SK-N-SH (cell line): ENCODE measurements around the gene UTF1. TPM values are rescaled to one million over a fixed set of nuclear protein-coding genes. Genes with fewer than 3 reads are reported as not detected.

Experiments used
- CHD2 ChIP-seq: fragments of 150-350 bp; IDR thresholded peaks from 2 replicates; pipeline ENCODE4 v1.6.1; 2018; ENCODE audit warnings: low read length; ENCODE audit not compliant: partially characterized antibody
- EZH2phosphoT487 ChIP-seq: fragments of 200-600 bp; sonication (generic); IDR thresholded peaks from 2 replicates; pipeline ENCODE4 v1.6.1; 2017; ENCODE audit warnings: low read depth, mixed run types, mild to moderate bottlenecking, antibody characterized with exemption, moderate library complexity, borderline replicate concordance
- FOXM1 ChIP-seq: IDR thresholded peaks from 2 replicates; pipeline ENCODE4 v1.4.0; 2012; ENCODE audit warnings: low read depth, mild to moderate bottlenecking
- GABPA ChIP-seq: IDR thresholded peaks from 2 replicates; pipeline ENCODE4 v1.4.0; 2012; ENCODE audit warnings: low read depth, mild to moderate bottlenecking
- GATA2 ChIP-seq: sonication (generic); formaldehyde crosslinking; IDR thresholded peaks from 2 replicates; pipeline ENCODE4 v1.5.0; 2020; ENCODE audit warnings: mild to moderate bottlenecking, missing genetic modification reagents
- JUND ChIP-seq: IDR thresholded peaks from 2 replicates; pipeline ENCODE4 v1.4.0; 2012
- MXI1 ChIP-seq: IDR thresholded peaks from 2 replicates; pipeline ENCODE4 v1.6.1; 2012; ENCODE audit warnings: mild to moderate bottlenecking, low read depth, low read length, improper control_type of control experiment
- NFIC ChIP-seq: IDR thresholded peaks from 2 replicates; pipeline ENCODE4 v1.4.0; 2012; ENCODE audit warnings: borderline replicate concordance
- NRF1 ChIP-seq: IDR thresholded peaks from 2 replicates; pipeline ENCODE4 v1.6.1; 2012; ENCODE audit warnings: low read depth, mild to moderate bottlenecking, low read length
- RFX5 ChIP-seq: IDR thresholded peaks from 2 replicates; pipeline ENCODE4 v1.6.1; 2012; ENCODE audit warnings: mild to moderate bottlenecking, improper control_type of control experiment, low read length
- RXRA ChIP-seq: IDR thresholded peaks from 2 replicates; pipeline ENCODE4 v1.4.0; 2012; ENCODE audit warnings: low read depth, mild to moderate bottlenecking, borderline replicate concordance
- TAF1 ChIP-seq: IDR thresholded peaks from 2 replicates; pipeline ENCODE4 v1.6.1; 2012; ENCODE audit warnings: low read depth, mild to moderate bottlenecking, low read length, moderate library complexity, borderline replicate concordance
- YY1 ChIP-seq: IDR thresholded peaks from 2 replicates; pipeline ENCODE4 v1.4.0; 2012; ENCODE audit warnings: low read depth, mild to moderate bottlenecking
- ZBTB33 ChIP-seq: IDR thresholded peaks from 2 replicates; pipeline ENCODE4 v1.4.0; 2012; ENCODE audit warnings: low read depth, borderline replicate concordance
- polyA plus RNA-seq, 3 experiments: library from polyadenylated mRNA; depleted of rRNA; stranded (reverse); fragments of >200 nt; gene quantifications; 2 replicates each; pipeline ENCODE4 v1.2.3, GENCODE V29; 2012
- TF ChIP-seq, protein P1 (sequence below): IDR thresholded peaks from 2 replicates; pipeline ENCODE4 v1.6.1; 2012; ENCODE audit warnings: mild to moderate bottlenecking, low read depth, low read length, moderate library complexity
- TF ChIP-seq, protein P2 (sequence below): fragments of 200-600 bp; sonication (generic); IDR thresholded peaks from 2 replicates; pipeline ENCODE4 v1.6.1; 2017; ENCODE audit warnings: antibody characterized with exemption, mild to moderate bottlenecking, moderate library complexity
- TF ChIP-seq, protein P3 (sequence below): IDR thresholded peaks from 2 replicates; pipeline ENCODE4; 2012
- TF ChIP-seq, protein P4 (sequence below): IDR thresholded peaks from 2 replicates; pipeline ENCODE4 v1.4.0; 2012; ENCODE audit warnings: low read depth, borderline replicate concordance
- TF ChIP-seq, protein P5 (sequence below): fragments of 150-350 bp; IDR thresholded peaks from 2 replicates; pipeline ENCODE4 v1.6.1; 2017; ENCODE audit warnings: antibody characterized with exemption, low read length, low read depth, borderline replicate concordance

UTF1 gene
- polyA plus RNA-seq, 1 of the 3 experiments (the other 2 are of a cell fraction) = not detected

DNA sequence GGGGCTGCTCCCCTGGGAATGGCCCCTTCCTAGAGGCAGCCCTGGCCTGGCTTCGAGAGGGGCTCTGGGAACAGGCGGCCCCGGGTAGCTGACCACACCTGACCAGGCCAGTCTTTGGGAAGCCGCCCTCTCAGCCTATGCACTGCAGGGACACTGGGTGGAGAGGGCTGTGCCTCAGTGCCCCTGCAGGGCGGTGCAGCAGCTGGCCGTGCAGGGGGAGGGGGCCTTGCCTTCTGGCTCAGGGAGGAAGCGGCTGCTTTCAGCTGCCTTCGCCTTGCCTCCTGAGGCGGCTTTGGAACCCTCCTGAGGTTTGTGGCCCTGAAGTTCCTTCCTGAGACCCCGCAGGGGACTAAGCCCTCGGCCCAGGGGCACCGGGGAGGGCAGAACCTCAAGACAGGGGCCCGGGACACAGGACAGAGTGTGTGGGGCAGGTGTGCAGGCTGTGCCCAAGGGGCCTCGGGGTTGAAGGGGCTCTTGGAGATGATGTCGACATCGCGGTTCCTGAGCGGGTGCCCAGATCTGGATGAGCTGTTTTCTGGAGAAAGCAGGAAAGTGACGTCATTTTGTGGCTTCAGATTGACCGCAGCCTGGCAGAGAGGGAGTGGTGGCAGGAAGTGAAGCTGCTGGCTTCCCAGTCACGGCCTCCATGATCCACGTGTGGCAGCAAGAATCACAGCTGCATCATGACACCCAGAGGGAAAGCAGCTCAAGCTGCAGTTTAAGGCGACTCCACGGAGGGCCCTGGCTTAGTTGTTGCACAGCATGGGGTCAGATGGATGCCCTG is 29.0 kb downstream of the UTF1 start (continued):
- peak; percentile 46; the same call in 1 of the 2 replicates for TF ChIP-seq YY1
- TF ChIP-seq TAF1 = peak; percentile 23; the same call in 1 of the 2 replicates
- TF ChIP-seq NRF1 = no peak
- TF ChIP-seq RFX5 = no peak
- TF ChIP-seq EZH2phosphoT487 = no peak
- TF ChIP-seq FOXM1 = no peak
- TF ChIP-seq, protein P1, sequence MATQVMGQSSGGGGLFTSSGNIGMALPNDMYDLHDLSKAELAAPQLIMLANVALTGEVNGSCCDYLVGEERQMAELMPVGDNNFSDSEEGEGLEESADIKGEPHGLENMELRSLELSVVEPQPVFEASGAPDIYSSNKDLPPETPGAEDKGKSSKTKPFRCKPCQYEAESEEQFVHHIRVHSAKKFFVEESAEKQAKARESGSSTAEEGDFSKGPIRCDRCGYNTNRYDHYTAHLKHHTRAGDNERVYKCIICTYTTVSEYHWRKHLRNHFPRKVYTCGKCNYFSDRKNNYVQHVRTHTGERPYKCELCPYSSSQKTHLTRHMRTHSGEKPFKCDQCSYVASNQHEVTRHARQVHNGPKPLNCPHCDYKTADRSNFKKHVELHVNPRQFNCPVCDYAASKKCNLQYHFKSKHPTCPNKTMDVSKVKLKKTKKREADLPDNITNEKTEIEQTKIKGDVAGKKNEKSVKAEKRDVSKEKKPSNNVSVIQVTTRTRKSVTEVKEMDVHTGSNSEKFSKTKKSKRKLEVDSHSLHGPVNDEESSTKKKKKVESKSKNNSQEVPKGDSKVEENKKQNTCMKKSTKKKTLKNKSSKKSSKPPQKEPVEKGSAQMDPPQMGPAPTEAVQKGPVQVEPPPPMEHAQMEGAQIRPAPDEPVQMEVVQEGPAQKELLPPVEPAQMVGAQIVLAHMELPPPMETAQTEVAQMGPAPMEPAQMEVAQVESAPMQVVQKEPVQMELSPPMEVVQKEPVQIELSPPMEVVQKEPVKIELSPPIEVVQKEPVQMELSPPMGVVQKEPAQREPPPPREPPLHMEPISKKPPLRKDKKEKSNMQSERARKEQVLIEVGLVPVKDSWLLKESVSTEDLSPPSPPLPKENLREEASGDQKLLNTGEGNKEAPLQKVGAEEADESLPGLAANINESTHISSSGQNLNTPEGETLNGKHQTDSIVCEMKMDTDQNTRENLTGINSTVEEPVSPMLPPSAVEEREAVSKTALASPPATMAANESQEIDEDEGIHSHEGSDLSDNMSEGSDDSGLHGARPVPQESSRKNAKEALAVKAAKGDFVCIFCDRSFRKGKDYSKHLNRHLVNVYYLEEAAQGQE = 0 out of 2 replicates have a peak, but pooled peaks have one; percentile 34
- TF ChIP-seq, protein P2, sequence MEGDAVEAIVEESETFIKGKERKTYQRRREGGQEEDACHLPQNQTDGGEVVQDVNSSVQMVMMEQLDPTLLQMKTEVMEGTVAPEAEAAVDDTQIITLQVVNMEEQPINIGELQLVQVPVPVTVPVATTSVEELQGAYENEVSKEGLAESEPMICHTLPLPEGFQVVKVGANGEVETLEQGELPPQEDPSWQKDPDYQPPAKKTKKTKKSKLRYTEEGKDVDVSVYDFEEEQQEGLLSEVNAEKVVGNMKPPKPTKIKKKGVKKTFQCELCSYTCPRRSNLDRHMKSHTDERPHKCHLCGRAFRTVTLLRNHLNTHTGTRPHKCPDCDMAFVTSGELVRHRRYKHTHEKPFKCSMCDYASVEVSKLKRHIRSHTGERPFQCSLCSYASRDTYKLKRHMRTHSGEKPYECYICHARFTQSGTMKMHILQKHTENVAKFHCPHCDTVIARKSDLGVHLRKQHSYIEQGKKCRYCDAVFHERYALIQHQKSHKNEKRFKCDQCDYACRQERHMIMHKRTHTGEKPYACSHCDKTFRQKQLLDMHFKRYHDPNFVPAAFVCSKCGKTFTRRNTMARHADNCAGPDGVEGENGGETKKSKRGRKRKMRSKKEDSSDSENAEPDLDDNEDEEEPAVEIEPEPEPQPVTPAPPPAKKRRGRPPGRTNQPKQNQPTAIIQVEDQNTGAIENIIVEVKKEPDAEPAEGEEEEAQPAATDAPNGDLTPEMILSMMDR = no peak
- TF ChIP-seq ZBTB33 = no peak
- TF ChIP-seq, protein P3, sequence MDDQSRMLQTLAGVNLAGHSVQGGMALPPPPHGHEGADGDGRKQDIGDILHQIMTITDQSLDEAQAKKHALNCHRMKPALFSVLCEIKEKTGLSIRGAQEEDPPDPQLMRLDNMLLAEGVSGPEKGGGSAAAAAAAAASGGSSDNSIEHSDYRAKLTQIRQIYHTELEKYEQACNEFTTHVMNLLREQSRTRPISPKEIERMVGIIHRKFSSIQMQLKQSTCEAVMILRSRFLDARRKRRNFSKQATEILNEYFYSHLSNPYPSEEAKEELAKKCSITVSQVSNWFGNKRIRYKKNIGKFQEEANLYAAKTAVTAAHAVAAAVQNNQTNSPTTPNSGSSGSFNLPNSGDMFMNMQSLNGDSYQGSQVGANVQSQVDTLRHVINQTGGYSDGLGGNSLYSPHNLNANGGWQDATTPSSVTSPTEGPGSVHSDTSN = peak; percentile 78
- TF ChIP-seq JUND = peak; percentile 91
- no peak for TF ChIP-seq MXI1
- TF ChIP-seq GATA2 (CRISPR knock-in tag) = no peak
- TF ChIP-seq, protein P4, sequence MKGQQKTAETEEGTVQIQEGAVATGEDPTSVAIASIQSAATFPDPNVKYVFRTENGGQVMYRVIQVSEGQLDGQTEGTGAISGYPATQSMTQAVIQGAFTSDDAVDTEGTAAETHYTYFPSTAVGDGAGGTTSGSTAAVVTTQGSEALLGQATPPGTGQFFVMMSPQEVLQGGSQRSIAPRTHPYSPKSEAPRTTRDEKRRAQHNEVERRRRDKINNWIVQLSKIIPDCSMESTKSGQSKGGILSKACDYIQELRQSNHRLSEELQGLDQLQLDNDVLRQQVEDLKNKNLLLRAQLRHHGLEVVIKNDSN = peak; percentile 57; the same call in 1 of the 2 replicates
- no peak for TF ChIP-seq CHD2
- TF ChIP-seq RXRA = peak; percentile 75; the same call in 1 of the 2 replicates
- TF ChIP-seq GABPA = peak; percentile 67
- TF ChIP-seq NFIC = peak; percentile 92
- TF ChIP-seq, protein P5, sequence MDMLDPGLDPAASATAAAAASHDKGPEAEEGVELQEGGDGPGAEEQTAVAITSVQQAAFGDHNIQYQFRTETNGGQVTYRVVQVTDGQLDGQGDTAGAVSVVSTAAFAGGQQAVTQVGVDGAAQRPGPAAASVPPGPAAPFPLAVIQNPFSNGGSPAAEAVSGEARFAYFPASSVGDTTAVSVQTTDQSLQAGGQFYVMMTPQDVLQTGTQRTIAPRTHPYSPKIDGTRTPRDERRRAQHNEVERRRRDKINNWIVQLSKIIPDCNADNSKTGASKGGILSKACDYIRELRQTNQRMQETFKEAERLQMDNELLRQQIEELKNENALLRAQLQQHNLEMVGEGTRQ = no peak
